AG04449 (cell line): ENCODE results near the gene C16orf54.
"Not testable (repeated sequence)": the region's sequence is repeated elsewhere in the genome, so short reads cannot be mapped to it uniquely, and the experiment has no call there.

Experiments used
- CTCF ChIA-PET: fragments of 350-600 bp; formaldehyde crosslinking; extraction: SDS; loops from one replicate; lab custom pipeline; 2021; ENCODE audit warnings: antibody characterized with exemption; lab: Yijun Ruan, JAX
- POLR2A ChIA-PET: fragments of 400-600, 350-600 bp; formaldehyde crosslinking; extraction: SDS; loops from one replicate; lab custom pipeline; 2020; ENCODE audit warnings: antibody characterized with exemption, inconsistent platforms; lab: Yijun Ruan, JAX
- DNase-seq: peaks from one replicate; pipeline ENCODE4 v3.0.0-alpha.2; 2010; ENCODE audit warnings: low read depth, low spot score
- H3K4me3 ChIP-seq: 2 replicates; pipeline ENCODE4 v1.5.1; 2011; ENCODE audit warnings: low read depth, mild to moderate bottlenecking, control low read depth, low read length
- CTCF ChIP-seq: IDR thresholded peaks from one replicate; pipeline ENCODE4 v1.5.1; 2011; ENCODE audit warnings: mild to moderate bottlenecking, moderate library complexity, low read length, control low read depth, inconsistent platforms; ENCODE audit not compliant: insufficient read depth; ENCODE audit errors: missing control alignments

C16orf54 gene

GRCh38 chr16:29712809-29713208, 33.0 kb downstream of the C16orf54 start:
- ChIA-PET CTCF (interaction anchor here (1.6 to 10.9 kb wide), 4 partner anchors 8 to 16 kb away, joined by 4 to 124 read pairs (median 20); no protein-coding TSS in a partner anchor), POLR2A (no interaction called here)
- TF ChIP-seq CTCF, result no peak
- DNase-seq, result no peak
- no peak overlapping the region for H3K4me3 ChIP-seq

- peak; percentile 54 for TF ChIP-seq CTCF
- DNase-seq, result peak; percentile 19
- H3K4me3 ChIP-seq, result no peak overlapping the region
- ChIA-PET POLR2A (no interaction called here), CTCF (interaction anchor here (1.1 to 10.9 kb wide), 4 partner anchors 10 to 79 kb away, joined by 3 to 124 read pairs (median 4); no protein-coding TSS in a partner anchor)
These were observed 35.3 kb downstream of the C16orf54 start for GRCh38 chr16:29710227-29711219.

DNA sequence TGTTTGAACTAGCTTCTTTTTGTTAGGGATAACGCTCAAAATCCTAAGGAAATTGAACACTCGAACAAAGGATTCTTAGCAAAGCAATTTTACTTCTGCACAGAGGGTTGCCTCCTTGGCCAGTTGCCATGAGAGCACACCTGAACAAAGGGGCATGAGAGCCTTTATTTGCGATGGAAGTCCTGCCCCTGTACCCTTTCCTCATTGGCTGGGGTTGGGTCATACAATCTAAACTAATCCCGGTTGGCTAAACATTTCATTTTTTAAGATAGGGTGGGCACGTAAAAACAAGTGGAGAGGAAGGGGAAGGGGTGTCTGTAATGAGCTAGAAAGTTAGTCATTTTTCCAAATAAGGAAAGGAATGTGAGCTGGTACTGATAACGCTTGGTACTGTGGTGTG, 36.1 kb downstream of the C16orf54 start:
- CTCF ChIA-PET, result interaction anchor here (0.9 to 10.9 kb wide), 5 partner anchors 10 to 80 kb away, joined by 3 to 124 read pairs (median 4); no protein-coding TSS in a partner anchor
- H3K4me3 ChIP-seq, POLR2A ChIA-PET, DNase-seq: not testable (repeated sequence)

DNA sequence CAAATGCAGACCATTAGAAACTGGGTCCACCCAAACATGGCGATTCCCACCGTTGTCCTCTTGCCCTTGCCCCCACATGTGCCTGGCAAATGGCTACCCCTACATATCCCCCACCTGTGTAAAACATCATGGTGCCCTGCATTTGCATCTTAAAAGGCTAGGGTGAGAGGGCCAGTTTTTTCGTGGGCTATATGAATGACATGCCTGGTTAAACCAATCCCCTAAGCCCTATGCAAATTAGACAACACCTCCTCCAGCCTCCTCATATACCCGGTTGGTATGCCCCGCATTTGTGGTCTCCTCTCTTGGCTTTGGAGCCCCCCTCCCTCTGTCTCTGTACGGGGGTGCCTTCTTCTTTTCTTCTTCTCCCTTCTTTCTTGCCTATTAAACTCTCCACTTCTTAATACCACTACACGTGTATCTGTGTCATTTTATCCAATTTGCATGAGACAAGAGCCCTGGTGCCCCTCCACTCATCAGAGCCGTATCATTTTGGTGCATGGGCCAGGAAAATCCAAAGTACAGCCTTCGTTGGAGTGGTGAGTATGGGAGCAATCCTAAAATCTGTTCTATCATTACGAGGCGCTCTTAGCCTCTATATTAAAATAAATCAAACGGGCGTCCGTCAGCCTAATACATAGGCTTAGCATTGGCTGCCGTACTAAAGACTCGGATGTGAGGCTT, 36.7 kb downstream of the C16orf54 start:
- no peak for DNase-seq
- ChIA-PET POLR2A (no interaction called here), CTCF (interaction anchor here (0.9 to 10.9 kb wide), 5 partner anchors 9 to 81 kb away, joined by 3 to 124 read pairs (median 4); no protein-coding TSS in a partner anchor)
- no peak overlapping the region for H3K4me3 ChIP-seq
- TF ChIP-seq CTCF, result no peak

- DNase-seq, H3K4me3 ChIP-seq, POLR2A ChIA-PET: not testable (repeated sequence)
- CTCF ChIA-PET, result interaction anchor here (0.7 kb wide), 1 partner anchor 22 kb away, joined by 3 read pairs; no protein-coding TSS in a partner anchor
These were observed 38.6 kb downstream of the C16orf54 start for GRCh38 chr16:29707160-29707559.

- no peak overlapping the region for H3K4me3 ChIP-seq
- CTCF ChIA-PET, result interaction anchor here (0.7 to 10.9 kb wide), 3 partner anchors 9 to 68 kb away, joined by 3 to 124 read pairs (median 5); no protein-coding TSS in a partner anchor
- POLR2A ChIA-PET, result no interaction called here
- no peak for TF ChIP-seq CTCF
- DNase-seq, result no peak
These were observed 40.8 kb downstream of the C16orf54 start for GRCh38 chr16:29705030-29705429.
